Loucy (cell line): Measurements from ENCODE around the gene RUSF1.

Experiments used
- H2AFZ ChIP-seq: fragments of 200-600 bp; sonication (generic); 2 replicates; pipeline ENCODE4 v1.6.0; 2016; ENCODE audit warnings: antibody characterized with exemption, mild to moderate bottlenecking, low read length, moderate library complexity
- H3F3A ChIP-seq: fragments of 200-600 bp; 2 replicates; pipeline ENCODE4 v1.6.0; 2016; ENCODE audit warnings: antibody characterized with exemption, low read depth, mild to moderate bottlenecking
- H3K27me3 ChIP-seq: fragments of 200-600 bp; sonication (generic); 2 replicates; pipeline ENCODE4 v1.6.1; 2014; ENCODE audit warnings: low read length, mild to moderate bottlenecking; ENCODE audit not compliant: insufficient read depth, poor library complexity, severe bottlenecking
- H3K36me3 ChIP-seq: fragments of 200-600 bp; sonication (generic); 2 replicates; pipeline ENCODE4 v1.6.1; 2016; ENCODE audit warnings: low read length; ENCODE audit not compliant: insufficient read depth
- H3K4me1 ChIP-seq: fragments of 200-600 bp; sonication (generic); 2 replicates; pipeline ENCODE4 v1.5.1; 2014; ENCODE audit warnings: low read length, mild to moderate bottlenecking; ENCODE audit not compliant: insufficient read depth, poor library complexity, severe bottlenecking
- H3K4me2 ChIP-seq: fragments of 200-600 bp; sonication (generic); 2 replicates; pipeline ENCODE4 v1.6.0; 2014; ENCODE audit warnings: antibody characterized with exemption, low read length, low read depth, mild to moderate bottlenecking; ENCODE audit not compliant: poor library complexity, severe bottlenecking
- H3K4me3 ChIP-seq: fragments of 200-600 bp; sonication (generic); 2 replicates; pipeline ENCODE4 v1.5.1; 2014; ENCODE audit warnings: low read length, mild to moderate bottlenecking, mixed read lengths; ENCODE audit not compliant: poor library complexity, severe bottlenecking
- H3K79me2 ChIP-seq: fragments of 200-600 bp; sonication (generic); 2 replicates; pipeline ENCODE4 v1.6.1; 2014; ENCODE audit warnings: low read length; ENCODE audit not compliant: insufficient read depth
- H3K9ac ChIP-seq: fragments of 200-600 bp; sonication (generic); 2 replicates; pipeline ENCODE4 v1.6.0; 2014; ENCODE audit warnings: mild to moderate bottlenecking, low read depth, low read length, moderate library complexity; ENCODE audit not compliant: poor library complexity, severe bottlenecking
- H3K9me2 ChIP-seq: fragments of 200-600 bp; sonication (generic); replicated peaks from 2 replicates; pipeline ENCODE4 v1.6.1; 2016; ENCODE audit warnings: low read depth, low read length, mixed read lengths
- H3K9me3 ChIP-seq: fragments of 200-600 bp; sonication (generic); 2 replicates; pipeline ENCODE4 v1.6.1; 2014; ENCODE audit warnings: mild to moderate bottlenecking, antibody characterized with exemption, low read length, low read depth; ENCODE audit not compliant: insufficient read depth
- H4K20me1 ChIP-seq: fragments of 200-600 bp; sonication (generic); 2 replicates; pipeline ENCODE4 v1.6.0; 2014; ENCODE audit warnings: antibody characterized with exemption, low read length, mild to moderate bottlenecking; ENCODE audit not compliant: insufficient read depth, poor library complexity, severe bottlenecking
- EZH2phosphoT487 ChIP-seq: fragments of 200-600 bp; IDR thresholded peaks from 2 replicates; pipeline ENCODE4 v1.6.1; 2018; ENCODE audit warnings: antibody characterized with exemption, mild to moderate bottlenecking, moderate library complexity, borderline replicate concordance
- TF ChIP-seq, protein P1 (sequence below): fragments of 200-600 bp; sonication (generic); conservative IDR thresholded peaks from 2 replicates; pipeline ENCODE4 v1.5.1; 2014; ENCODE audit warnings: mild to moderate bottlenecking, antibody characterized with exemption, low read length

Gene RUSF1

DNA sequence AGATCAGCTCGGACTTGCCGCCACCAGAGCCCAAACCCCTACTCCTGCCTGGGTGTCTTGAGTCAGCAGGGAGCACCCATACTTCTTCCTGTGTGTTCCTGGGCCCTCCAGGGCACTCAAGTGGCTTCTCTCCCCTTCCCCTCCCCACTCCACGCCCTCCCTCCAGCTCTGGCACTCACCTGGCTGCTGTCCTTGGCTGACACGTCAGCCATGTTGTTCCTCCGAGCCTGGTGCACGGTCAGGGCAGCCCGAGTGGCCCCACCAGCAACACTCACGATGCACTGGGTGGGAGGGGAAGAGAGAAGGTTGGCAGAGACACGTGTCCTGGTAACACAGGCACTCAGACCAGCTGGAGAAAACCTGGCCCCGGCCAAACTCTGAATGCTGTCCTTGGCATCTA lies 11.5 kb downstream of the RUSF1 start:
- H3K4me1 ChIP-seq, result no peaks in the 10 kb centered on the region
- H2AFZ ChIP-seq, result no peak overlapping the region
- H3K9me3 ChIP-seq, result no peaks in the 10 kb centered on the region
- no peak overlapping the region for H3K4me3 ChIP-seq
- H3F3A ChIP-seq, result no peaks in the 10 kb centered on the region
- H3K4me2 ChIP-seq, result no peak overlapping the region
- no peaks in the 10 kb centered on the region for H3K9me2 ChIP-seq
- TF ChIP-seq, protein P1, sequence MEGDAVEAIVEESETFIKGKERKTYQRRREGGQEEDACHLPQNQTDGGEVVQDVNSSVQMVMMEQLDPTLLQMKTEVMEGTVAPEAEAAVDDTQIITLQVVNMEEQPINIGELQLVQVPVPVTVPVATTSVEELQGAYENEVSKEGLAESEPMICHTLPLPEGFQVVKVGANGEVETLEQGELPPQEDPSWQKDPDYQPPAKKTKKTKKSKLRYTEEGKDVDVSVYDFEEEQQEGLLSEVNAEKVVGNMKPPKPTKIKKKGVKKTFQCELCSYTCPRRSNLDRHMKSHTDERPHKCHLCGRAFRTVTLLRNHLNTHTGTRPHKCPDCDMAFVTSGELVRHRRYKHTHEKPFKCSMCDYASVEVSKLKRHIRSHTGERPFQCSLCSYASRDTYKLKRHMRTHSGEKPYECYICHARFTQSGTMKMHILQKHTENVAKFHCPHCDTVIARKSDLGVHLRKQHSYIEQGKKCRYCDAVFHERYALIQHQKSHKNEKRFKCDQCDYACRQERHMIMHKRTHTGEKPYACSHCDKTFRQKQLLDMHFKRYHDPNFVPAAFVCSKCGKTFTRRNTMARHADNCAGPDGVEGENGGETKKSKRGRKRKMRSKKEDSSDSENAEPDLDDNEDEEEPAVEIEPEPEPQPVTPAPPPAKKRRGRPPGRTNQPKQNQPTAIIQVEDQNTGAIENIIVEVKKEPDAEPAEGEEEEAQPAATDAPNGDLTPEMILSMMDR, result no peak
- no peak for TF ChIP-seq EZH2phosphoT487
- peaks cover 39% of the 10 kb centered on the region; the same call in 1 of the 2 replicates for H3K36me3 ChIP-seq
- H4K20me1 ChIP-seq, result no peaks in the 10 kb centered on the region
- H3K9ac ChIP-seq, result no peak overlapping the region
- no peaks in the 10 kb centered on the region for H3K79me2 ChIP-seq
- no peaks in the 10 kb centered on the region for H3K27me3 ChIP-seq

- Histone ChIP-seq H3K79me2 (no peaks in the 10 kb centered on the region), H3K4me3 (no peak overlapping the region), H3K4me2 (no peak overlapping the region), H3K9me3 (no peaks in the 10 kb centered on the region), H3K27me3 (no peaks in the 10 kb centered on the region), H3F3A (no peaks in the 10 kb centered on the region), H3K9ac (no peak overlapping the region), H3K36me3 (peaks cover 39% of the 10 kb centered on the region; the same call in 1 of the 2 replicates), H3K4me1 (no peaks in the 10 kb centered on the region), H2AFZ (no peak overlapping the region), H3K9me2 (no peaks in the 10 kb centered on the region), H4K20me1 (no peaks in the 10 kb centered on the region)
- TF ChIP-seq EZH2phosphoT487, result no peak
- TF ChIP-seq, protein P1, result no peak
Observed at GRCh38 chr16:31493506-31494125, 14.6 kb downstream of the RUSF1 start.

- no peaks in the 10 kb centered on the region for H3K4me1 ChIP-seq
- no peaks in the 10 kb centered on the region for H3K9me2 ChIP-seq
- no peak overlapping the region for H3K4me3 ChIP-seq
- no peak overlapping the region for H2AFZ ChIP-seq
- H3K27me3 ChIP-seq, result no peaks in the 10 kb centered on the region
- H3K79me2 ChIP-seq, result no peaks in the 10 kb centered on the region
- peaks cover 40% of the 10 kb centered on the region; the same call in 1 of the 2 replicates for H3K36me3 ChIP-seq
- H3K9me3 ChIP-seq, result no peaks in the 10 kb centered on the region
- no peak for TF ChIP-seq EZH2phosphoT487
- TF ChIP-seq, protein P1, result no peak
- no peak overlapping the region for H3K9ac ChIP-seq
- no peaks in the 10 kb centered on the region for H4K20me1 ChIP-seq
- no peaks in the 10 kb centered on the region for H3F3A ChIP-seq
- H3K4me2 ChIP-seq, result no peak overlapping the region
Observed at GRCh38 chr16:31491778-31492418, 16.3 kb downstream of the RUSF1 start.
